IMR-90 (cell line): Measurements from ENCODE around the gene TEPSIN. TPM values are rescaled to one million over a fixed set of nuclear protein-coding genes. Genes with fewer than 3 reads are reported as not detected.

Source experiments
- ATAC-seq: fragments of 200-7000 bp; cut with Tn5 transposase; 2 replicates; pipeline ENCODE4 v1.9.1; 2020; ENCODE audit warnings: low read depth, mild to moderate bottlenecking, moderate library complexity
- BruUV-seq: library from RNA; stranded (reverse); fragments of 400-500 nt; replicated peaks from 2 replicates; lab custom pipeline; 2021; lab: Mats Ljungman, UMichigan
- CTCF ChIA-PET: fragments of 300-600 bp; formaldehyde crosslinking; extraction: SDS; loops from one replicate; lab custom pipeline; 2021; ENCODE audit warnings: antibody characterized with exemption; lab: Yijun Ruan, JAX
- POLR2A ChIA-PET: fragments of 300-600 bp; sonication (Branson Sonifier 250); formaldehyde crosslinking; loops from one replicate; lab custom pipeline; 2022; ENCODE audit warnings: antibody characterized with exemption; ENCODE audit not compliant: unreplicated experiment; lab: Charles Lee
- DNase-seq: peaks from one replicate; pipeline ENCODE4 v3.0.0; 2013
- H2AFZ ChIP-seq: replicated peaks from 2 replicates; pipeline ENCODE3; 2013; ENCODE audit warnings: low read length, mild to moderate bottlenecking; ENCODE audit not compliant: poor library complexity
- H2AK5ac ChIP-seq: 2 replicates; pipeline ENCODE4 v1.6.1; 2013; ENCODE audit warnings: low read depth, low read length, inconsistent platforms
- H2AK9ac ChIP-seq: replicated peaks from 2 replicates; pipeline ENCODE3; 2013; ENCODE audit warnings: mild to moderate bottlenecking, low read depth, low read length, moderate library complexity; ENCODE audit not compliant: poor library complexity
- H2BK120ac ChIP-seq: 2 replicates; pipeline ENCODE4 v1.6.1; 2013; ENCODE audit warnings: low read depth, low read length, inconsistent platforms
- H2BK15ac ChIP-seq: 3 replicates; pipeline ENCODE4 v1.6.1; 2013; ENCODE audit warnings: low read depth, low read length, inconsistent platforms
- H2BK20ac ChIP-seq: 2 replicates; pipeline ENCODE4 v1.6.1; 2013; ENCODE audit warnings: low read depth, mild to moderate bottlenecking, inconsistent platforms, low read length, moderate library complexity
- H2BK5ac ChIP-seq: 2 replicates; pipeline ENCODE4 v1.6.1; 2013; ENCODE audit warnings: mild to moderate bottlenecking, low read depth, low read length, inconsistent platforms; ENCODE audit not compliant: poor library complexity, severe bottlenecking
- H3K14ac ChIP-seq: replicated peaks from 2 replicates; pipeline ENCODE4 v1.6.1; 2013; ENCODE audit warnings: low read depth, low read length, inconsistent platforms
- H3K18ac ChIP-seq: 2 replicates; pipeline ENCODE4 v1.6.1; 2013; ENCODE audit warnings: low read depth, low read length, control low read depth
- H3K23ac ChIP-seq: 2 replicates; pipeline ENCODE4 v1.6.1; 2013; ENCODE audit warnings: low read depth, low read length, inconsistent platforms
- H3K27ac ChIP-seq: 2 replicates; pipeline ENCODE4 v1.5.1; 2013; ENCODE audit warnings: mild to moderate bottlenecking, control low read depth, low read length; ENCODE audit not compliant: insufficient read depth
- H3K27me3 ChIP-seq: 2 replicates; pipeline ENCODE4 v1.6.1; 2013; ENCODE audit warnings: low read length; ENCODE audit not compliant: control insufficient read depth, insufficient read depth
- H3K36me3 ChIP-seq: 2 replicates; pipeline ENCODE4 v1.6.1; 2013; ENCODE audit warnings: low read length, mixed read lengths; ENCODE audit not compliant: control insufficient read depth, insufficient read depth
- H3K4ac ChIP-seq: 2 replicates; pipeline ENCODE4 v1.6.1; 2013; ENCODE audit warnings: low read depth, low read length, inconsistent platforms
- H3K4me1 ChIP-seq: 2 replicates; pipeline ENCODE4 v1.6.1; 2013; ENCODE audit warnings: low read length, mixed read lengths; ENCODE audit not compliant: control insufficient read depth, insufficient read depth
- H3K4me2 ChIP-seq: 2 replicates; pipeline ENCODE4 v1.6.1; 2013; ENCODE audit warnings: low read depth, mild to moderate bottlenecking, control low read depth, low read length, moderate library complexity
- H3K4me3 ChIP-seq: 2 replicates; pipeline ENCODE4 v1.5.1; 2013; ENCODE audit warnings: low read depth, mild to moderate bottlenecking, control low read depth, low read length, moderate library complexity; ENCODE audit not compliant: insufficient read depth
- H3K56ac ChIP-seq: 2 replicates; pipeline ENCODE4 v1.6.1; 2013; ENCODE audit warnings: low read length, inconsistent platforms; ENCODE audit not compliant: insufficient read depth; ENCODE audit errors: extremely low read depth
- H3K79me1 ChIP-seq, 2 experiments: 2 replicates each; pipeline ENCODE4 v1.6.1; 2013; ENCODE audit warnings: low read length in 2 of 2, inconsistent platforms in 1 of 2, low read depth in 1 of 2
- H3K9ac ChIP-seq: 2 replicates; pipeline ENCODE4 v1.6.1; 2013; ENCODE audit warnings: low read depth, low read length, control low read depth
- H3K9me1 ChIP-seq: 2 replicates; pipeline ENCODE4 v1.6.1; 2013; ENCODE audit warnings: low read length, inconsistent platforms; ENCODE audit not compliant: insufficient read depth
- H3K9me3 ChIP-seq: 2 replicates; pipeline ENCODE4 v1.6.1; 2013; ENCODE audit warnings: low read length; ENCODE audit not compliant: control insufficient read depth, insufficient read depth
- H4K20me1 ChIP-seq: 2 replicates; pipeline ENCODE4 v1.6.1; 2013; ENCODE audit warnings: low read length, inconsistent platforms; ENCODE audit not compliant: insufficient read depth
- H4K5ac ChIP-seq: 2 replicates; pipeline ENCODE4 v1.6.1; 2013; ENCODE audit warnings: mild to moderate bottlenecking, low read depth, low read length, control low read depth
- H4K8ac ChIP-seq, 2 experiments: 2 replicates each; pipeline ENCODE4 v1.6.1; 2013; ENCODE audit warnings: low read depth in 2 of 2, low read length in 2 of 2, control low read depth in 1 of 2, inconsistent platforms in 1 of 2
- H4K91ac ChIP-seq: 2 replicates; pipeline ENCODE4 v1.6.1; 2013; ENCODE audit warnings: low read depth, low read length, inconsistent platforms; ENCODE audit not compliant: insufficient read depth
- CHD1 ChIP-seq: IDR thresholded peaks from 2 replicates; pipeline ENCODE4 v1.6.1; 2012; ENCODE audit warnings: low read depth, low read length, improper control_type of control experiment
- FOS ChIP-seq: fragments of 150-350 bp; IDR thresholded peaks from 2 replicates; pipeline ENCODE4 v1.6.1; 2016; ENCODE audit warnings: low read depth, low read length
- MAFK ChIP-seq: IDR thresholded peaks from 2 replicates; pipeline ENCODE4 v1.6.1; 2012; ENCODE audit warnings: low read depth, low read length, improper control_type of control experiment
- MAZ ChIP-seq: IDR thresholded peaks from 2 replicates; pipeline ENCODE4 v1.6.1; 2012; ENCODE audit warnings: low read depth, mild to moderate bottlenecking, low read length, improper control_type of control experiment, moderate library complexity, borderline replicate concordance
- NFE2L2 ChIP-seq: fragments of 150-350 bp; IDR thresholded peaks from 2 replicates; pipeline ENCODE4 v1.6.1; 2016; ENCODE audit warnings: low read depth, mild to moderate bottlenecking, low read length
- WGBS, 2 experiments: methylation state at CpG; one replicate each; pipeline versions ENCODE4 v1.1.5 to v1.1.7; 2013; ENCODE audit warnings: missing lambda C conversion rate in 2 of 2; ENCODE audit not compliant: insufficient read length in 1 of 2; ENCODE audit errors: extremely low coverage in 2 of 2; 5-methylcytosine and 5-hydroxymethylcytosine counted together
- dilution Hi-C: fragments of 300-500 bp; cut with HindIII; formaldehyde crosslinking; loops from one replicate; pipeline ENCODE4 v1.14.3; 2018; ENCODE audit warnings: low sequenced_read_pairs; ENCODE audit not compliant: unreplicated experiment
- in situ Hi-C: fragments of 300-500 bp; cut with MboI; formaldehyde crosslinking; loops from 3 replicates; pipeline ENCODE4 v1.14.3; 2019; ENCODE audit warnings: low sequenced_read_pairs, inconsistent platforms, mixed read lengths
- intact Hi-C: fragments of 100-400 bp; cut with micrococcal nuclease; formaldehyde crosslinking; loops from 2 replicates; pipeline ENCODE4 v1.10.0; 2022
- polyA plus RNA-seq, 3 experiments: library from polyadenylated mRNA; depleted of rRNA; stranded (reverse); fragments of >200 nt; gene quantifications; 2 replicates each; pipeline ENCODE4 v1.2.3, GENCODE V29; 2012; ENCODE audit warnings: low replicate concordance in 1 of 3
- total RNA-seq: library from RNA; depleted of rRNA; stranded (reverse); fragments of >200 nt; gene quantifications from 2 replicates; pipeline ENCODE4 v1.2.3, GENCODE V29; 2012
- TF ChIP-seq, protein P1 (sequence below): conservative IDR thresholded peaks from 2 replicates; pipeline ENCODE4 v1.5.1; 2012; ENCODE audit warnings: mild to moderate bottlenecking, low read depth, low read length, improper control_type of control experiment
- TF ChIP-seq, protein P2 (sequence below): fragments of 150-350 bp; IDR thresholded peaks from 2 replicates; pipeline ENCODE4 v1.6.1; 2017; ENCODE audit warnings: mild to moderate bottlenecking, antibody characterized with exemption, low read length, low read depth

The TEPSIN gene
- total and polyA plus RNA-seq, 2 of the 4 experiments (the other 2 are of a cell fraction), result 3.2 to 28.1 TPM

DNA sequence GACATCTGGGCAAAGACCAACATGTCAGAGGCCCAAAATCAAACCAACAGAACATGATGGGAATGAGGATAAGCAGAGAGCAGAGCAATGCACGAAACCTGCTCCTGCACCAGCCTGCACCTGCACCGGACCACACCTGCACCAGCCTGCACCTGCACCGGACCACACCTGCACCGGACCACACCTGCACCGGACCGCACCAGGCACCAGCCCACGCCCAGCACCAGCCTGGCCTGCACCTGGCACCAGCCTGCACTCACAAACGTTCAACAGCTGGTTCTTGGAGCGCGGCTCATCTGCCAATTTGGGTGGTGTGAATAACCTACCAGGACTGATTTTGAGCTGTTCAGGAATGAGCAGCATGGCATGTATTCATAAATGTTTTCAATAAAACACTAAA, 34.3 kb downstream of the TEPSIN start:
- no peaks in the 10 kb centered on the region for H3K4me1 ChIP-seq
- no peak overlapping the region for H3K23ac ChIP-seq
- H3K56ac ChIP-seq, result no peak overlapping the region
- DNase-seq (no peak), ATAC-seq (no peak)
- no peak overlapping the region for H3K4me2 ChIP-seq
- peaks cover 5% of the 10 kb centered on the region; the same call in 1 of the 2 replicates for H4K20me1 ChIP-seq
- H2BK5ac ChIP-seq, result no peak overlapping the region
- H3K27ac ChIP-seq, result no peak overlapping the region
- peaks cover 5% of the 10 kb centered on the region; the same call in 1 of the 2 replicates for H3K36me3 ChIP-seq
- in situ Hi-C loops, result no loop called here
- H2AK9ac ChIP-seq, result no peak overlapping the region
- H3K14ac ChIP-seq, result no peak overlapping the region
- WGBS, 2 experiments, result 100% methylated on average over 2 of the region's 10 CpGs; no CpG with 5 or more reads in 1 of the 2 experiments
- H2AK5ac ChIP-seq, result no peak overlapping the region
- 0 out of 2 replicates have a peak, but pooled peaks cover 6% of the 10 kb centered on the region for H3K9me1 ChIP-seq
- H3K4ac ChIP-seq, result no peak overlapping the region
- no peak overlapping the region for H4K5ac ChIP-seq
- no peaks in the 10 kb centered on the region for H3K9me3 ChIP-seq
- CTCF ChIA-PET, result interaction anchor here (0.7 kb wide), 1 partner anchor 26 kb away, joined by 3 read pairs; no protein-coding TSS in a partner anchor
- no peak overlapping the region for H2AFZ ChIP-seq
- no TSS peak for BruUV-seq
- no peak overlapping the region for H4K8ac ChIP-seq
- no peak overlapping the region for H3K4me3 ChIP-seq
- no peak overlapping the region for H3K18ac ChIP-seq
- H2BK20ac ChIP-seq, result no peak overlapping the region
- H2BK120ac ChIP-seq, result no peak overlapping the region
- no peaks in the 10 kb centered on the region for H3K79me1 ChIP-seq
- H3K9ac ChIP-seq, result no peak overlapping the region
- H2BK15ac ChIP-seq, result no peak overlapping the region
- H3K27me3 ChIP-seq, result no peaks in the 10 kb centered on the region
- dilution Hi-C loops, result no loop called here
- POLR2A ChIA-PET, result no interaction called here
- intact Hi-C loops, result no loop called here
- TF ChIP-seq FOS, result no peak
- no peak for TF ChIP-seq CHD1
- TF ChIP-seq, protein P1, sequence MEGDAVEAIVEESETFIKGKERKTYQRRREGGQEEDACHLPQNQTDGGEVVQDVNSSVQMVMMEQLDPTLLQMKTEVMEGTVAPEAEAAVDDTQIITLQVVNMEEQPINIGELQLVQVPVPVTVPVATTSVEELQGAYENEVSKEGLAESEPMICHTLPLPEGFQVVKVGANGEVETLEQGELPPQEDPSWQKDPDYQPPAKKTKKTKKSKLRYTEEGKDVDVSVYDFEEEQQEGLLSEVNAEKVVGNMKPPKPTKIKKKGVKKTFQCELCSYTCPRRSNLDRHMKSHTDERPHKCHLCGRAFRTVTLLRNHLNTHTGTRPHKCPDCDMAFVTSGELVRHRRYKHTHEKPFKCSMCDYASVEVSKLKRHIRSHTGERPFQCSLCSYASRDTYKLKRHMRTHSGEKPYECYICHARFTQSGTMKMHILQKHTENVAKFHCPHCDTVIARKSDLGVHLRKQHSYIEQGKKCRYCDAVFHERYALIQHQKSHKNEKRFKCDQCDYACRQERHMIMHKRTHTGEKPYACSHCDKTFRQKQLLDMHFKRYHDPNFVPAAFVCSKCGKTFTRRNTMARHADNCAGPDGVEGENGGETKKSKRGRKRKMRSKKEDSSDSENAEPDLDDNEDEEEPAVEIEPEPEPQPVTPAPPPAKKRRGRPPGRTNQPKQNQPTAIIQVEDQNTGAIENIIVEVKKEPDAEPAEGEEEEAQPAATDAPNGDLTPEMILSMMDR, result no peak
- TF ChIP-seq NFE2L2, result no peak
- TF ChIP-seq, protein P2, sequence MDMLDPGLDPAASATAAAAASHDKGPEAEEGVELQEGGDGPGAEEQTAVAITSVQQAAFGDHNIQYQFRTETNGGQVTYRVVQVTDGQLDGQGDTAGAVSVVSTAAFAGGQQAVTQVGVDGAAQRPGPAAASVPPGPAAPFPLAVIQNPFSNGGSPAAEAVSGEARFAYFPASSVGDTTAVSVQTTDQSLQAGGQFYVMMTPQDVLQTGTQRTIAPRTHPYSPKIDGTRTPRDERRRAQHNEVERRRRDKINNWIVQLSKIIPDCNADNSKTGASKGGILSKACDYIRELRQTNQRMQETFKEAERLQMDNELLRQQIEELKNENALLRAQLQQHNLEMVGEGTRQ, result no peak
- TF ChIP-seq MAFK, result no peak
- TF ChIP-seq MAZ, result no peak
- no peak overlapping the region for H4K91ac ChIP-seq
